K562 (cell line): ENCODE results near the gene TBCC. TPM values are rescaled to one million over a fixed set of nuclear protein-coding genes. Genes with fewer than 3 reads are reported as not detected.

ENCODE experiments used
- ATAC-seq: fragments of 200-7000 bp; cut with Tn5 transposase; 3 replicates; pipeline ENCODE4 v1.9.1; 2020; ENCODE audit warnings: moderate library complexity
- BruUV-seq: library from RNA; stranded (reverse); fragments of 400-500 nt; replicated peaks from 2 replicates; lab custom pipeline; 2021; lab: Mats Ljungman, UMichigan
- CTCF ChIA-PET: fragments of 300-600 bp; formaldehyde crosslinking; extraction: SDS; loops from one replicate; lab custom pipeline; 2021; ENCODE audit warnings: low intra/inter-chr PET ratio; lab: Yijun Ruan, JAX
- POLR2A ChIA-PET: fragments of 300-600, 350-650 bp; sonication (Branson Sonifier 250); formaldehyde crosslinking; extraction: SDS; loops from one replicate; lab custom pipeline; 2021; ENCODE audit warnings: antibody characterized with exemption, inconsistent platforms; lab: Yijun Ruan, JAX
- DNase-seq, 4 experiments: peaks; one replicate each; pipeline versions ENCODE4 v3.0.0 to v3.0.0-alpha.2; 2011 to 2018; ENCODE audit warnings: low spot score in 3 of 4, mixed read lengths in 3 of 4; ENCODE audit errors: extremely low read depth in 1 of 4
- FAIRE-seq: peaks from 2 replicates; lab custom pipeline; 2011; peaks lifted over from hg19 to GRCh38; lab: Jason Lieb, UNC
- H2AFZ ChIP-seq: 2 replicates; pipeline ENCODE4 v1.6.0; 2011; ENCODE audit warnings: low read depth, low read length, control low read depth, inconsistent platforms
- H3K27ac ChIP-seq: fragments of 200-600 bp; 3 replicates; pipeline ENCODE4 v1.8.0; 2011; ENCODE audit warnings: low read depth, mild to moderate bottlenecking, control low read depth, inconsistent platforms, low read length, moderate library complexity, mixed read lengths; ENCODE audit errors: extremely low read depth
- H3K27me3 ChIP-seq, 2 experiments: fragments of 300-600 bp in 1 of 2; 2 replicates in 1 of 2; 3 replicates in 1 of 2; pipeline versions ENCODE4 v1.6.0 to v1.8.0; 2011; ENCODE audit warnings: inconsistent platforms in 2 of 2, low read length in 2 of 2, mild to moderate bottlenecking in 1 of 2, mixed read lengths in 1 of 2, moderate library complexity in 1 of 2; ENCODE audit not compliant: control insufficient read depth in 2 of 2, insufficient read depth in 2 of 2
- H3K36me3 ChIP-seq: fragments of 300-600 bp; 3 replicates; pipeline ENCODE4 v1.8.0; 2011; ENCODE audit warnings: mild to moderate bottlenecking, low read length, inconsistent platforms; ENCODE audit not compliant: control insufficient read depth, insufficient read depth
- H3K4me1 ChIP-seq, 2 experiments: fragments of 200-600 bp in 1 of 2; replicated peaks in 1 of 2; 2 replicates in 1 of 2; 3 replicates in 1 of 2; pipeline versions ENCODE4 v1.5.1 to v1.8.0; 2011; ENCODE audit warnings: inconsistent platforms in 2 of 2, low read length in 2 of 2, mild to moderate bottlenecking in 1 of 2, mixed read lengths in 1 of 2, moderate library complexity in 1 of 2; ENCODE audit not compliant: control insufficient read depth in 2 of 2, insufficient read depth in 2 of 2
- H3K4me2 ChIP-seq: 2 replicates; pipeline ENCODE4 v1.6.1; 2011; ENCODE audit warnings: low read length, control low read depth, inconsistent platforms, mixed read lengths; ENCODE audit not compliant: insufficient read depth
- H3K4me3 ChIP-seq: fragments of 200-600 bp; sonication (generic), shearing (Covaris generic); 2 replicates; pipeline ENCODE4 v1.5.1; 2016; ENCODE audit warnings: control low read depth, inconsistent platforms
- H3K79me2 ChIP-seq: fragments of 200-600 bp; 3 replicates; pipeline ENCODE4 v1.8.0; 2011; ENCODE audit warnings: low read length, inconsistent platforms; ENCODE audit not compliant: control insufficient read depth, insufficient read depth
- H3K9ac ChIP-seq, 2 experiments: 2 replicates each; pipeline versions ENCODE4 v1.6.0 to v1.6.1; 2011; ENCODE audit warnings: low read depth in 2 of 2, low read length in 2 of 2, control low read depth in 1 of 2, inconsistent platforms in 1 of 2, mild to moderate bottlenecking in 1 of 2, mixed read lengths in 1 of 2; ENCODE audit not compliant: insufficient read depth in 1 of 2
- H3K9me1 ChIP-seq: one replicate; pipeline ENCODE4 v1.6.0; 2011; ENCODE audit warnings: inconsistent platforms, mild to moderate bottlenecking, low read length, moderate library complexity; ENCODE audit not compliant: control insufficient read depth, insufficient read depth
- H3K9me3 ChIP-seq: replicated peaks from 2 replicates; pipeline ENCODE4 v1.5.1; 2011; ENCODE audit warnings: low read depth, low read length, inconsistent platforms; ENCODE audit not compliant: control insufficient read depth, insufficient read depth
- H4K20me1 ChIP-seq: replicated peaks from 2 replicates; pipeline ENCODE4 v1.6.1; 2011; ENCODE audit warnings: low read length, inconsistent platforms, mixed read lengths; ENCODE audit not compliant: control insufficient read depth, insufficient read depth
- ATF3 ChIP-seq, 2 experiments: fragments of 450-650 bp in 1 of 2; sonication (generic) in 1 of 2; formaldehyde crosslinking in 1 of 2; IDR thresholded peaks in 1 of 2; conservative IDR thresholded peaks in 1 of 2; 2 replicates each; pipeline versions ENCODE4 v1.6.1 to v1.8.1; 2016 to 2023; ENCODE audit warnings: mild to moderate bottlenecking in 2 of 2, moderate library complexity in 2 of 2, inconsistent platforms in 1 of 2, missing genetic modification reagents in 1 of 2
- BCOR ChIP-seq: fragments of 450-650 bp; IDR thresholded peaks from 2 replicates; pipeline ENCODE4 v1.6.1; 2016
- CBX5 ChIP-seq: IDR thresholded peaks from 2 replicates; pipeline ENCODE4 v1.6.1; 2014; ENCODE audit warnings: low read depth, borderline replicate concordance
- CTBP1 ChIP-seq: fragments of 450-650 bp; IDR thresholded peaks from 2 replicates; pipeline ENCODE4 v1.6.1; 2016; ENCODE audit warnings: borderline replicate concordance
- FOXA3 ChIP-seq, 2 experiments: fragments of 450-650 bp in 1 of 2; sonication (generic) in 1 of 2; formaldehyde crosslinking; IDR thresholded peaks in 1 of 2; conservative IDR thresholded peaks in 1 of 2; 2 replicates each; pipeline versions ENCODE4 v1.4.0 to v1.8.0; 2020 to 2022; ENCODE audit warnings: mild to moderate bottlenecking in 2 of 2, missing genetic modification reagents in 1 of 2
- FOXO4 ChIP-seq: fragments of 450-650 bp; formaldehyde crosslinking; IDR thresholded peaks from 2 replicates; pipeline ENCODE4 v1.4.0; 2020; ENCODE audit warnings: mild to moderate bottlenecking, moderate library complexity
- KLF16 ChIP-seq: IDR thresholded peaks from 2 replicates; pipeline ENCODE4 v1.6.1; 2016; ENCODE audit warnings: antibody characterized with exemption
- NBN ChIP-seq: fragments of 450-650 bp; IDR thresholded peaks from 2 replicates; pipeline ENCODE4 v1.6.1; 2016; ENCODE audit warnings: low read depth, mild to moderate bottlenecking
- NR0B1 ChIP-seq: fragments of 450-650 bp; IDR thresholded peaks from one replicate; pipeline ENCODE4 v1.6.1; 2018; ENCODE audit warnings: mild to moderate bottlenecking, moderate library complexity; ENCODE audit not compliant: partially characterized antibody
- PCBP1 ChIP-seq: fragments of 200-400 bp; formaldehyde crosslinking; IDR thresholded peaks from 2 replicates; pipeline ENCODE4 v1.6.1; 2018; ENCODE audit warnings: mild to moderate bottlenecking, low read depth, low read length; ENCODE audit not compliant: poor library complexity, severe bottlenecking
- PRMT5 ChIP-seq: sonication (generic); formaldehyde crosslinking; IDR thresholded peaks from 2 replicates; pipeline ENCODE4 v1.5.0; 2020; ENCODE audit warnings: missing genetic modification reagents
- PURB ChIP-seq: sonication (generic); formaldehyde crosslinking; IDR thresholded peaks from 2 replicates; pipeline ENCODE4 v1.9.0; 2021; ENCODE audit warnings: low read depth, mild to moderate bottlenecking, missing genetic modification reagents
- SAFB2 ChIP-seq: fragments of 200-400 bp; formaldehyde crosslinking; IDR thresholded peaks from 2 replicates; pipeline ENCODE4 v1.6.1; 2018; ENCODE audit warnings: borderline replicate concordance, low read length, low read depth, moderate library complexity; ENCODE audit not compliant: severe bottlenecking
- SMARCB1 ChIP-seq: IDR thresholded peaks from 2 replicates; pipeline ENCODE4 v1.6.1; 2011; ENCODE audit warnings: improper control_type of control experiment, low read depth; ENCODE audit not compliant: insufficient read length
- ZNF184 ChIP-seq: sonication (generic); formaldehyde crosslinking; IDR thresholded peaks from 2 replicates; pipeline ENCODE4 v1.5.0; 2020; ENCODE audit warnings: missing genetic modification reagents
- ZNF3 ChIP-seq: fragments of 250-450 bp; sonication (Bioruptor Pico); IDR thresholded peaks from 2 replicates; pipeline ENCODE4 v1.5.0; 2021; ENCODE audit warnings: mild to moderate bottlenecking, moderate library complexity
- WGBS: fragments of 100-300 bp; shearing (Covaris generic); methylation state at CpG from one replicate; pipeline ENCODE4 v1.1.6; 2016; ENCODE audit warnings: low coverage, mixed read lengths; ENCODE audit not compliant: insufficient coverage; ENCODE audit errors: missing lambda C conversion rate; 5-methylcytosine and 5-hydroxymethylcytosine counted together
- in situ Hi-C: fragments of 300-500 bp; cut with MboI; formaldehyde crosslinking; loops from 4 replicates; pipeline ENCODE4 v1.15.0; 2018; ENCODE audit warnings: inconsistent platforms, mixed read lengths
- intact Hi-C: fragments of 100-400 bp; cut with micrococcal nuclease; formaldehyde crosslinking; loops from 2 replicates; pipeline ENCODE4 v1.14.2; 2022
- polyA plus RNA-seq, 8 experiments: library from polyadenylated mRNA; depleted of rRNA in 4 of 8; stranded (reverse) in 5 of 8; unstranded in 3 of 8; fragments of >200 nt; fragmentation: Nextera tagmentation in 2 of 8; fragmentation: Illumina TruSeq in 1 of 8; extraction: Ambion mirVana in 2 of 8; extraction: Trizol in 1 of 8; gene quantifications; 2 replicates each; pipeline versions ENCODE4 v1.2.1 to v1.2.3, GENCODE V29; 2011 to 2014; ENCODE audit warnings: inconsistent platforms in 1 of 8, missing spikeins in 1 of 8
- total RNA-seq, 7 experiments: library from RNA; depleted of rRNA in 6 of 7; stranded (reverse); fragments of >200 nt in 6 of 7; fragmentation: Illumina TruSeq in 2 of 7; extraction: Trizol in 2 of 7; gene quantifications; 2 replicates each; pipeline versions ENCODE4 v1.2.1 to v1.2.3, GENCODE V29; 2011 to 2021; ENCODE audit warnings: low replicate concordance in 1 of 7
- TF ChIP-seq, protein P1 (sequence below): fragments of 450-650 bp; IDR thresholded peaks from 2 replicates; pipeline ENCODE4 v1.7.1; 2018; ENCODE audit warnings: mild to moderate bottlenecking, low read depth; ENCODE audit not compliant: partially characterized antibody

Gene TBCC
- total and polyA plus RNA-seq, 9 of the 15 experiments (the other 6 are each of a cell fraction or from before 2014, with no cell fraction given), result 2.8 to 34.1 (median 23.3) TPM

DNA sequence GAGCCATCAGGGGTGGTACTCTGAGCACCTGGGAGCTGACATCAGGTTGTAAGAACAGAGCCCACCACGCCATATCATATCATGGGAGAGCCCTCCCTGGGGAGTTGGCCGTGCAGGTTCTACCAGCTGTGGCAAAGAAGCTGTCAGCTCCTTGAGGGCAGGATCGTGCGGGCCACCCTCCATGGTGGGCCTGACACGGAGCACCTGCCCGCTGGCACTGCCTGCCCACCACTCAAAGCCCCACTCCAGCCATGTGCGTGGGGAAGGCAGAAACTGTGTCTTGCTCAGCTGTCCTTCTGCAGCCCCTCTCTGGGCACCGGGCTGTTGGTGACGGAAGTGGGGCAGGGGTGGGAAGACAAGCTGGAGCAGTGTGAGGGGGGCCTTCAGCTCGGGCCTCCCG lies 37.8 kb downstream of the TBCC start:
- Histone ChIP-seq H3K9me1 (no peaks in the 10 kb centered on the region), H4K20me1 (no peaks in the 10 kb centered on the region), H3K4me2 (no peak overlapping the region), H3K4me3 (no peak overlapping the region), H3K27ac (no peak overlapping the region), H3K36me3 (no peaks in the 10 kb centered on the region), H3K9ac (no peak overlapping the region; a peak in 1 of 4 replicates), H2AFZ (no peak overlapping the region), H3K4me1 (peaks cover 7 to 13% of the 10 kb centered on the region in 2 experiments; a peak in 4 of 5 replicates), H3K27me3 (no peaks in the 10 kb centered on the region; a peak in 1 of 5 replicates), H3K79me2 (no peaks in the 10 kb centered on the region), H3K9me3 (peaks cover 8% of the 10 kb centered on the region)
- FAIRE-seq (no peak), DNase-seq (no peak), ATAC-seq (no peak)
- intact Hi-C loops (no loop called here), in situ Hi-C loops (no loop called here)
- no TSS peak for BruUV-seq
- 34% methylated on average over 11 of the region's 11 CpGs for WGBS
- ChIA-PET CTCF (no interaction called here), POLR2A (interaction anchor here (0.9 to 1.5 kb wide), 3 partner anchors 10 to 15 kb away, joined by 3 to 5 read pairs (median 4); no protein-coding TSS in a partner anchor)
- no peak for TF ChIP-seq KLF16
- TF ChIP-seq SMARCB1, result no peak
- TF ChIP-seq NBN, result no peak
- TF ChIP-seq NR0B1, result no peak
- TF ChIP-seq ATF3 (IDR thresholded peaks at IDR 0.05), result no peak
- no peak for TF ChIP-seq ATF3 (CRISPR knock-in tag; conservative IDR thresholded peaks at IDR 0.05)
- TF ChIP-seq ZNF3 (CRISPR knock-in tag), result no peak
- TF ChIP-seq BCOR, result no peak
- no peak for TF ChIP-seq PURB
- TF ChIP-seq ZNF184 (CRISPR knock-in tag), result no peak
- no peak for TF ChIP-seq FOXA3 (CRISPR knock-in tag; conservative IDR thresholded peaks at IDR 0.05 in 1 of 2, IDR thresholded peaks at IDR 0.05 in 1 of 2)
- TF ChIP-seq PRMT5 (CRISPR knock-in tag), result no peak
- no peak for TF ChIP-seq CTBP1
- no peak for TF ChIP-seq PCBP1
- TF ChIP-seq, protein P1, sequence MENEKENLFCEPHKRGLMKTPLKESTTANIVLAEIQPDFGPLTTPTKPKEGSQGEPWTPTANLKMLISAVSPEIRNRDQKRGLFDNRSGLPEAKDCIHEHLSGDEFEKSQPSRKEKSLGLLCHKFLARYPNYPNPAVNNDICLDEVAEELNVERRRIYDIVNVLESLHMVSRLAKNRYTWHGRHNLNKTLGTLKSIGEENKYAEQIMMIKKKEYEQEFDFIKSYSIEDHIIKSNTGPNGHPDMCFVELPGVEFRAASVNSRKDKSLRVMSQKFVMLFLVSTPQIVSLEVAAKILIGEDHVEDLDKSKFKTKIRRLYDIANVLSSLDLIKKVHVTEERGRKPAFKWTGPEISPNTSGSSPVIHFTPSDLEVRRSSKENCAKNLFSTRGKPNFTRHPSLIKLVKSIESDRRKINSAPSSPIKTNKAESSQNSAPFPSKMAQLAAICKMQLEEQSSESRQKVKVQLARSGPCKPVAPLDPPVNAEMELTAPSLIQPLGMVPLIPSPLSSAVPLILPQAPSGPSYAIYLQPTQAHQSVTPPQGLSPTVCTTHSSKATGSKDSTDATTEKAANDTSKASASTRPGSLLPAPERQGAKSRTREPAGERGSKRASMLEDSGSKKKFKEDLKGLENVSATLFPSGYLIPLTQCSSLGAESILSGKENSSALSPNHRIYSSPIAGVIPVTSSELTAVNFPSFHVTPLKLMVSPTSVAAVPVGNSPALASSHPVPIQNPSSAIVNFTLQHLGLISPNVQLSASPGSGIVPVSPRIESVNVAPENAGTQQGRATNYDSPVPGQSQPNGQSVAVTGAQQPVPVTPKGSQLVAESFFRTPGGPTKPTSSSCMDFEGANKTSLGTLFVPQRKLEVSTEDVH, result no peak
- TF ChIP-seq CBX5, result no peak
- TF ChIP-seq SAFB2, result no peak
- TF ChIP-seq FOXO4 (CRISPR knock-in tag), result no peak
